NCI-H1417 (cell line): ENCODE measurements around the gene SNRNP40.
"Not testable (repeated sequence)": the region's sequence is repeated elsewhere in the genome, so short reads cannot be mapped to it uniquely, and the experiment has no call there.

Experiments used
- DNase-seq, 3 experiments: peaks; one replicate each; lab custom pipeline; 2025; lab: John Stamatoyannopoulos, UW

The SNRNP40 gene

GRCh38 chr1:31296486-31297276 lies at the start of gene SNRNP40, which contains the start of gene ZCCHC17:
TSS of gene SNRNP40 (minus strand) at chr1:31296788. CDS start at chr1:31296751, 37 bp downstream.
TSS of gene ZCCHC17 (plus strand) at chr1:31297032. CDS start at chr1:31310099, 13,067 bp downstream.
- DNase-seq = peak; percentile 98 to 100 (median 99)

- DNase-seq = no peak
These were observed 49.0 kb upstream of the SNRNP40 start for GRCh38 chr1:31345635-31346034.

- no peak for DNase-seq
These were observed 47.9 kb upstream of the SNRNP40 start for GRCh38 chr1:31344503-31344902.

DNA sequence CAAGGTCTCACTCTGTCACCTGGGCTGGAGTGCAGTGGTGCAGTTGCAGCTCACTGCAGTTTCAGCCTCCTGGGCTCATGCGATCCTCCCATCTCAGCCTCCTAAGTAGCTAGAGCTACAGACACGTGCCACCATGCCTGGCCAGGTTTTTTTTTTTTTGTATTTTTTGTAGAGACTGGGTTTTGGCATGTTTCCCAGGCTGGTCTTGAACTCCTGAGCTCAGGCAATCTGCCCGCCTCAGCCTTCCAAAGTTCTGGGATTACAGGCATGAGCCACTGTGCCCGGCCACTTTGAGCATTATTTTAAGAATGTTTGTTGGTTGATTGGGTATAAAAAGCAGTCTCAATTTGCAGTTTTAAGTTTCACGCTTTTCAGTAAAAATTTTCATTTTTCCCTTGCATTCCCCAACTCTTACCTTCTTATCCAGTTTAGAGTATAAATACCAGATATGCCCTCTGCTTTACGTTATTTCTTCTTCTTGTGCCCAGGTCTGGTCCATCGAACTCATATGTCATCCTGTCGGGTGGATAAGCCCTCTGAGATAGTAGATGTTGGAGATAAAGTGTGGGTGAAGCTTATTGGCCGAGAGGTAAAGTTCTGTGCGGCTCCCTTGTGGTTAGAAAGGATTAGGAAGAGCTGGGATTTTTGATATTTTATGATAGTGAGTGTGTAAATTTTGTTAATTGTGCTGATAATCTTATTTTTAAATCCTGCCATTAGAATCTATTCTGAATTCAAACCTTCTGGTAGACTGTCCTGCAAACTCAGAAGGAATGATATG lies 40.3 kb upstream of the SNRNP40 start:
- DNase-seq = no peak

DNA sequence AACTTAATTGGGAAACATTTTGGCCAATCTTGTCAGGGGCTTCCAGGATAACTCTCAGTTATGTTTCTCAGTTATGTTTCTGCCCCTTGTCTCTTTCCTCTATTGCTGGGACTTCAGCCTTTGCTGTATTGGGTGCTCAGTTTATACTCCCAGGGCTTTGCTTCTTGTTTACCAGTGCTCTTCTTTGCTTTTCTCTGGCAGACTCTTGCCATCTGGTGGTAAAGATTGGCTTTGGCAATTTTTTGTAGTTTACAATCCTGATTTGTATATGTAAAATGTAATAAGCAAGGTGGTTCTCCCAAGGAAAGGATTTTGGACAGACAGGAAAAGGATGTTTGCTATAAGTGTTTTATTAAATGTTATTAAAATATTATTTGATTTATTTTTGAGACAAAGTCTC lies 38.4 kb upstream of the SNRNP40 start:
- DNase-seq = peak; percentile 8 to 75 (median 31)

DNA sequence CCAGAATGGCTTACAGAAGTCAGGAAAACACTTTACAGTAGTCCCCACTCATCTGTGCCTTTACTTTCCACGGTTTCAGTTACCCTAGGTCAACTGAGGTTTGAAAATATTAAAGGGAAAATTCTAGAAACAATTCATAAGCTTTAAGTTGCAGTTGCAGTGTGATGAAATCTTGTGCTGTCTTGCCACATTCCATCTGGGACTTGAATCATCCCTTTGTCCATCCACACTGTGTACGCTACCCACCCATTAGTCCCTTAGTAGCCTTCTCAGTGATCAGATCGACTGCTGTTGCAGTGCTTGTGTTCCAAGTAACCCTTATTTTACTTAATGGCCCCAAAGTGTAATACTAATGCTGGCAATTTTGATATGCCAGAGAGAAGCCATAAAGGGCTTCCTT lies 30.8 kb upstream of the SNRNP40 start:
- DNase-seq = no peak

- DNase-seq = peak in 1 of 3 experiments; percentile 5
These were observed 29.9 kb upstream of the SNRNP40 start for GRCh38 chr1:31326461-31326860.

GRCh38 chr1:31324992-31325391 lies 28.4 kb upstream of the SNRNP40 start:
- DNase-seq = no peak

GRCh38 chr1:31324093-31324492 lies 27.5 kb upstream of the SNRNP40 start:
- no peak for DNase-seq

DNA sequence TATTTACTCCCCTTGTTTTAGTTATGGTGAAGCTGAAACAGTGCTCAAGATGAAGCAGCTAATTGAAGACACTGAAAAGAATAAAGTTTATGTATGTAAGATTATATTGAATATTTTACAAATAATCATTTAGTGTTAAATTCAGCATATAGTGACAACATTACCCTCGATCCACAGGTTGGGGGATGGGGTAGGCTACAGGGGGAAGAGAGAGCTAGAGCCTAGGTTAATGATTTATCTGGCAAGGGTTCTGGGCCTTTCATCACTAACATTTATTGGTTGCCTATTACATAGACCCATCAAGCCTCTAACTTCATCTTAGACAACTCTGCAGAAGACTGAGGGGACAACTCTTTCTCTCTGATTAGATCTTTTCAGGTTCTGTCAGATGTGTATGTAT lies 21.6 kb upstream of the SNRNP40 start:
- DNase-seq = no peak

- peak in 1 of 3 experiments; percentile 40 for DNase-seq
These were observed 19.3 kb upstream of the SNRNP40 start for GRCh38 chr1:31315902-31316301.

DNA sequence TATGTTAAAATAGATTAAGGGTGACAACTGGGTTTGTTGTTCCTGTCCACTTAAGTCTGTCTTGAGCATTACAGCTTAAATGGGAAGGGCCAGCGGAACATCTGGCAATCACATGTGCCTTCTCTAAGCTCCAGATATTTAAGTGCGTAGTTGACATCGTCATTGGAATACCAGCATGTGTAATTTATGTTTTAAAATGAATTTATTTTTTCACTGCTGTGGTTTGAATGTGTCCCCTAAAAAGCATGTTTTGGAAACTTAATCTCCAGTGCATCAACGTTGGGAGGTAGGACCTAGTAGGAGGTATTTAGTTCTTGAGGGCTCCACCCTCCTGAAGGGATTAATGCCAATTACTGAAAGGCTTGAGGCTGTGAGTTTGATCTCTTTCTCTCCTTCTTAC lies 13.6 kb upstream of the SNRNP40 start:
- no peak for DNase-seq

DNA sequence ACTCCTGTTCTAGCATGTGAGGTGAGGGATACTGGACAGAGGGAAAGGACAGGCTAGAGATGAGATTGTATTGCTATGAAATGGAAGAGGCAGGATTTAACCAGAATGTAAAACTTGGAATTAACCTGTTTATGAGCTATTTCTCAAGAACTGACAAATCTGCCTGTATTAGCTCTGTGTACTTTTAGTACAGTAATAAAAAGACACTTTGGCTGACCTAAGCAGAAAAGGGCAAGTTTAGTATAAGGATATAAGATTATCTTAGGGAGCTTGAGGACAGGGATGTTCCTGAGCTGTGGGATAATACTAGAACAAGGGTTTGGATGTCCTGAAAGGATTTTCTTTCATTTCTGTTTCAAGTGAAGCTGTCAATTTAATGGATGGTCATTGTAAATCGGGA lies 11.4 kb upstream of the SNRNP40 start:
- DNase-seq = no peak

DNA sequence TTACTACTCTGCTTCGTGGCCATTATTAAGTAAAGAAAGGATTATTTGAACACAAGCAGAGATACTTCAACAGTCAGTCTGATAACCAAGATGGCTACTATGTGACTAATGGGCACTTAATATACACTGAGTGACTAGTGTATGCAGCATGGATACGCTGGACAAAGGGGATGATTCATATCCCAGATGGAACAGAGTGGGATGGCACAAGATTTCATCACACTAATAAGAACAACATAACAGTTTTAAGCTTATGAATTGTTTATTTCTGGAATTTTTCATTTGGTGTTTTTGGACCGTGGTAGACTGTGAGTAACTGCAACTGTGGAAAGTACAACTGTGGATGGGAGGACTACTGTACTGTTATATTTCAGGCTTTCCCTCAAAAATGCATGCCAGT lies 9.7 kb upstream of the SNRNP40 start:
- DNase-seq = no peak

DNA sequence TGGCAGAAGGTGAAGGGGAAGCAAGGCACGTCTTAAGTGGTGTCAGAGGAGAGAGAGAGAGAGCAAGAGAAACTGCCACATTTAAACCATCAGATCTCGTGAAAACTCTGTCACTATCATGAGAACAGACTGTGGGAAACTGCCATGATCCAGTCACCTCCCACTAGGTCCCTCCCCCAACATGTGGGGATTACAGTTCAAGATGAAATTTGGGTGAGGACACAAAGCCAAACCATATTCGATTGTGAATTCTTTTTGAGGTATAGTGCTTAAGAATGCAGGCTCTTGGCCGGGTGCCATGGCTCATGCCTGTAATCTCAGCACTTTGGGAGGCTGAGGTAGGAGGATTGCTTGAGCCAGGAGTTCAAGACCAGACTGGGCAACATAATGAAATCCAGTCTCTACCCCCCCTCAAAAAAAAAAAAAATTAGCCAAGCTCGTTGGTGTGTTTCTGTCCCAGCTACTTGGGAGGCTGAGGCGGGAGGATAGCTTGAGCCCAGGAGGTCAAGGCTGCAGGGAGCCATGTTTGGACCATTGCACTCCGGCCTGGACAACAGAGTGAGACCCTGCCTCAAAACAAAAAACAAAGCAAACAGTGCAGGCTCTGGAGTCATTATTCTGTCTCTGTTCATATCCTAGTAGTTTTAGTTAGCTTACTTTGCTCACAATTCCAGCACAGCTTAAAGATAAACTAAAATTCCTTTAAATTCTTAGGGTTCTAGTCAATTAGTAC lies 6.3 kb upstream of the SNRNP40 start:
- DNase-seq = no peak

GRCh38 chr1:31300193-31300592 lies 3.6 kb upstream of the SNRNP40 start:
- DNase-seq = no peak

- DNase-seq = no peak
These were observed 2.8 kb upstream of the SNRNP40 start for GRCh38 chr1:31299365-31299764.

DNA sequence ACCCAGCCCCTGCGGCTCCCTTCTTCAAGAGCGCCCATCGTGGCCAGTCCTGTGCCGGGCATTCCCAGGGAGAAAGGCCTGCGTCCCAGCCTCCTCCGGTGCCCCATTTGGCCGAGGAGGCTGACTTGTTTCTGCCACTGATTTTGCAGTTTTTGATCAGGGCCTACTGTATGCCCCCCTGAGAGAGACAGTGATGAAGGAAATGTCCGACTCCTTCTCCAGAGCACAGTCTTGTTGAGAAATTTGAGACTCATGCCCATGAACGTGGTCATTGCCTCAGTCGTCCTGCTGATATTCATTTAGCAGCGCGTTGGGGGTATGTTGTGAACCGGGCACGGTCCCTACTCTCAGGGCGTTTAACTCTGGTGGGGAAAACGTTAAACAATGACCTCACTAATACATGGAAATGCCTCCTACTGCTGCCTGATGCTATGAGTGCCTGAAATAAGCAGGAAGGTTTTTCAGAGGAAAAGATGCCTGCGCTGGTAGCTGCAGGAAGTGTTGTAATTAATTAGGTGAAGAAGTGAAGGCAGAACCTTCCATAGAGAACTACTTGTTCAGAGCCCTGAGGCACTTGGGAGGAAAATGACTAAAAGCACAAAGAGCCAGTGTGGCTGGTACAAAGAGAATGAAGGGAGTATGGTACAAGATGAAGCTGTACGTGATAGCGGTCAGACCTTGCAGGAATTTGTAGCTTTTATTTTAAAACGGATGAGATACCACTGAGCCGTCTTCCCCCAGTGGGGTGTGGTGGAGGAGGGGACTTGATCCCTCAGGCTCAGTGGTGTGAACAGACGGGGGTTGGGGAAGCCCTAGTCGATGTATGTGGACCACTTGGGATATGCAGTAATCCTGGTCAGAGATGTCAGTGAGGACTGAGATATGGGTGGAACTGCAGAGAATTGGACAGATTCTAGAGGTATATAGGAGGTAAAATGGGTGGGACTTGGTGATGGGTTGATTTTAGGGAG lies 974 bp upstream of the SNRNP40 start:
- peak in 1 of 3 experiments; percentile 65 for DNase-seq

DNA sequence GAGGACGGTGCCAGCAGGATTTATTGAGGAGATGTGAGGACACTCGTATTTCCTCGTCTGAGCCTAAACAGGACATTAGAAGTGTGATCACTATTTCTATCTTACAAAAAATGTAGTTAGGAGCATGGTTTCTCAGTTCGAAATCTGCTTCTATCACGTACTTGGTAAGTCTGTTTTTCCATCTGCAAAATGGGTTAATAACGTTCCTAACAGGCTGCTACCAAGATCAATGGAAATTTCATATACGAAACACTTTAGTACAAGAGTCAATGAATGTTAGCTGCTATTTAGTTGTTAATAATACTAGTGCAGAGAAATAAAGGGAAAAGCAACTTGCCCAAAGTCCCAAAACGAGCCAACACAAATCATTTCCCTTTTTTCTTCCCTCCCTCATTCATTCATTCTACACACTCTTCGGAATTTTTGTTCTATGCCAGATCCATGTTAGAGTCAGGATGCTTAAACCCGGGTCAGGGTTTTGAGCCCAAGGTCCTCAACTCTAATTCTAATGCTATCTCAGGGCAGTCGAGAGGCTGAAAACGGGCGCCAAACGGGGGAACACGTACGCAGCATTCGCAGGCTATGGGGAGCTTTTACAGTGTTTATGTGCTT lies 608 bp downstream of the SNRNP40 start:
- peak in 1 of 3 experiments; percentile 54 for DNase-seq

- no peak for DNase-seq
These were observed 7.6 kb downstream of the SNRNP40 start for GRCh38 chr1:31289021-31289420.

DNA sequence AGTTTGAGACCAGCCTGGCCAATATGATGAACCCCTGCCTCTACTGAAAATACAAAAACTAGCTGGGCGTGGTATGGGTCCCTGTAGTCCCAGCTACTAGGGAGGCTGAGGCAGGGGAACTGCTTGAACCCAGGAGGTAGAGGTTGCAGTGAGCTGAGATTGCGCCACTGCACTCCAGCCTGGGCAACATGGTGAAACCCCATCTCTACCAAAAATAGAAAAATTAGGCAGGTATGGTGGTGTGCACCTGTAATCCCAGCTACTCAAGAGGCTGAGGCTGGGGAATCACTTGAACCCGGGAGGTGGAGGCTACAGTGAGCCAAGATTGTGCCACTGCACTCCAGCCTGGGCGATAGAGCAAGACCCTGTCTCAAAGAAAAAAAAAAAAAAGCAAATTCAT lies 8.8 kb downstream of the SNRNP40 start:
- DNase-seq = not testable (repeated sequence)
